AG04449 (cell line): Measurements from ENCODE around the gene ARID1B.

Experiments
- CTCF ChIA-PET: fragments of 350-600 bp; formaldehyde crosslinking; extraction: SDS; loops from one replicate; lab custom pipeline; 2021; ENCODE audit warnings: antibody characterized with exemption; lab: Yijun Ruan, JAX
- POLR2A ChIA-PET: fragments of 400-600, 350-600 bp; formaldehyde crosslinking; extraction: SDS; loops from one replicate; lab custom pipeline; 2020; ENCODE audit warnings: antibody characterized with exemption, inconsistent platforms; lab: Yijun Ruan, JAX
- DNase-seq: peaks from one replicate; pipeline ENCODE4 v3.0.0-alpha.2; 2010; ENCODE audit warnings: low read depth, low spot score
- H3K4me3 ChIP-seq: 2 replicates; pipeline ENCODE4 v1.5.1; 2011; ENCODE audit warnings: low read depth, mild to moderate bottlenecking, control low read depth, low read length
- CTCF ChIP-seq: IDR thresholded peaks from one replicate; pipeline ENCODE4 v1.5.1; 2011; ENCODE audit warnings: mild to moderate bottlenecking, moderate library complexity, low read length, control low read depth, inconsistent platforms; ENCODE audit not compliant: insufficient read depth; ENCODE audit errors: missing control alignments

The ARID1B gene

GRCh38 chr6:157177731-157178336 is 400.7 kb downstream of the ARID1B start:
- no peak overlapping the region for H3K4me3 ChIP-seq
- ChIA-PET POLR2A (no interaction called here), CTCF (interaction anchor here (3.5 kb wide), 1 partner anchor 144 kb away, joined by 17 read pairs; no protein-coding TSS in a partner anchor)

GRCh38 chr6:157181649-157182048 is 404.5 kb downstream of the ARID1B start:
- H3K4me3 ChIP-seq, result no peak overlapping the region
- no peak for DNase-seq
- ChIA-PET POLR2A (no interaction called here), CTCF (interaction anchor here (0.9 to 2.1 kb wide), 4 partner anchors 12 to 147 kb away, joined by 3 to 8 read pairs (median 3); no protein-coding TSS in a partner anchor)
- TF ChIP-seq CTCF, result no peak

More at GRCh38 chr6:157177731-157178336, 400.7 kb downstream of the ARID1B start:
- TF ChIP-seq CTCF, result no peak
- no peak for DNase-seq

GRCh38 chr6:157182503-157183264 is 405.5 kb downstream of the ARID1B start:
- POLR2A ChIA-PET, result no interaction called here
- H3K4me3 ChIP-seq, result no peak overlapping the region
- DNase-seq, result no peak
- TF ChIP-seq CTCF, result no peak
- CTCF ChIA-PET, result interaction anchor here (0.9 to 5.7 kb wide), 4 partner anchors 8 to 149 kb away, joined by 3 to 52 read pairs (median 6); no protein-coding TSS in a partner anchor

- DNase-seq, result no peak
- ChIA-PET CTCF (interaction anchor here (0.6 to 5.7 kb wide), 29 partner anchors 8 to 620 kb away, joined by 3 to 52 read pairs (median 4); no protein-coding TSS in a partner anchor), POLR2A (no interaction called here)
- no peak overlapping the region for H3K4me3 ChIP-seq
- peak; percentile 95 for TF ChIP-seq CTCF
Measured at GRCh38 chr6:157184202-157185015, 407.2 kb downstream of the ARID1B start.

- POLR2A ChIA-PET, result no interaction called here
- CTCF ChIA-PET, result interaction anchor here (1.0 to 5.7 kb wide), 16 partner anchors 9 to 620 kb away, joined by 3 to 52 read pairs (median 5); no protein-coding TSS in a partner anchor
- no peak overlapping the region for H3K4me3 ChIP-seq
- no peak for TF ChIP-seq CTCF
- DNase-seq, result no peak
Measured at GRCh38 chr6:157185171-157185570, 408.0 kb downstream of the ARID1B start.

- CTCF ChIA-PET, result interaction anchor here (1.2 to 5.7 kb wide), 12 partner anchors 8 to 152 kb away, joined by 3 to 52 read pairs (median 7); no protein-coding TSS in a partner anchor
- DNase-seq, result no peak
- POLR2A ChIA-PET, result no interaction called here
- H3K4me3 ChIP-seq, result no peak overlapping the region
- no peak for TF ChIP-seq CTCF
Measured at GRCh38 chr6:157185986-157186385, 408.8 kb downstream of the ARID1B start.
